Measurements from ENCODE around the gene IL1RL1. TPM values are rescaled to one million over a fixed set of nuclear protein-coding genes. Genes with fewer than 3 reads are reported as not detected.

The IL1RL1 gene
- total RNA-seq, 4 donors from 2014 or later, result 0.98 to 6.6 (median 1.2) TPM

- Histone ChIP-seq H3K4me3 (no peak overlapping the region), H3K27ac (no peak overlapping the region), H3K36me3 (no peaks in the 10 kb centered on the region), H3K4me1 (peaks cover 18% of the 10 kb centered on the region), H3K9me3 (no peaks in the 10 kb centered on the region), H3K27me3 (no peaks in the 10 kb centered on the region)
- TF ChIP-seq CTCF (IDR thresholded peaks at IDR 0.05), result no peak
- no peak for TF ChIP-seq POLR2A (IDR thresholded peaks at IDR 0.05)
- no peak for DNase-seq (ENCODE audit: low spot score in 2 of 2)
- 63% methylated on average over 2 of the region's 2 CpGs for WGBS
These were observed 46.6 kb downstream of the IL1RL1 start for GRCh38 chr2:102357937-102358336.

- 92% methylated on average over 8 of the region's 8 CpGs for WGBS
- Histone ChIP-seq H3K36me3 (no peaks in the 10 kb centered on the region), H3K9me3 (no peaks in the 10 kb centered on the region), H3K27ac (no peak overlapping the region), H3K4me3 (no peak overlapping the region), H3K27me3 (no peaks in the 10 kb centered on the region), H3K4me1 (peaks cover 18% of the 10 kb centered on the region)
- no peak for DNase-seq (ENCODE audit: low spot score in 2 of 2)
- TF ChIP-seq POLR2A (IDR thresholded peaks at IDR 0.05) (no peak), EP300 (IDR thresholded peaks at IDR 0.05) (no peak), POLR2AphosphoS5 (IDR thresholded peaks at IDR 0.05) (no peak), CTCF (IDR thresholded peaks at IDR 0.05) (no peak)
These were observed 47.1 kb downstream of the IL1RL1 start for GRCh38 chr2:102358496-102358895.

GRCh38 chr2:102359527-102359926 lies 48.2 kb downstream of the IL1RL1 start:
- H3K27me3 ChIP-seq, result no peaks in the 10 kb centered on the region
- H3K27ac ChIP-seq, result no peak overlapping the region
- H3K4me3 ChIP-seq, result no peak overlapping the region
- WGBS, result 47% methylated on average over 3 of the region's 3 CpGs
- no peak for TF ChIP-seq CTCF (IDR thresholded peaks at IDR 0.05)
- no peak for TF ChIP-seq EP300 (IDR thresholded peaks at IDR 0.05)
- peaks cover 18% of the 10 kb centered on the region for H3K4me1 ChIP-seq
- H3K9me3 ChIP-seq, result no peaks in the 10 kb centered on the region
- peaks cover 8% of the 10 kb centered on the region for H3K36me3 ChIP-seq
- DNase-seq (ENCODE audit: low spot score in 2 of 2), result no peak

- Histone ChIP-seq H3K36me3 (peaks cover 11% of the 10 kb centered on the region), H3K4me1 (peaks cover 8% of the 10 kb centered on the region), H3K4me3 (no peak overlapping the region), H3K27ac (no peak overlapping the region), H3K9me3 (no peaks in the 10 kb centered on the region), H3K27me3 (no peaks in the 10 kb centered on the region)
- TF ChIP-seq EP300 (IDR thresholded peaks at IDR 0.05), result no peak
- DNase-seq (ENCODE audit: low spot score in 2 of 2), result no peak
- 91% methylated on average over 5 of the region's 5 CpGs for WGBS
These were observed 50.4 kb downstream of the IL1RL1 start for GRCh38 chr2:102361632-102362241.

- Histone ChIP-seq H3K36me3 (peaks cover 11% of the 10 kb centered on the region), H3K27ac (no peak overlapping the region), H3K4me3 (no peak overlapping the region), H3K4me1 (no peaks in the 10 kb centered on the region), H3K9me3 (no peaks in the 10 kb centered on the region), H3K27me3 (no peaks in the 10 kb centered on the region)
- TF ChIP-seq POLR2AphosphoS5 (IDR thresholded peaks at IDR 0.05) (no peak), POLR2A (IDR thresholded peaks at IDR 0.05) (no peak), CTCF (IDR thresholded peaks at IDR 0.05) (no peak), EP300 (IDR thresholded peaks at IDR 0.05) (no peak)
- 86% methylated on average over 1 of the region's 1 CpG for WGBS
- DNase-seq (ENCODE audit: low spot score in 2 of 2), result no peak
These were observed 54.4 kb downstream of the IL1RL1 start for GRCh38 chr2:102365763-102366162.

All from suprapubic skin (tissue), 4 donors.